ENCODE measurements around the gene PRKCA.

Gene PRKCA

GRCh38 chr17:66786107-66786506, 483.7 kb downstream of the PRKCA start:
- no peak overlapping the region for H3K27ac ChIP-seq
- TF ChIP-seq CTCF (IDR thresholded peaks at IDR 0.05) (no peak), ZFX (IDR thresholded peaks at IDR 0.05; ENCODE audit: borderline replicate concordance) (no peak)

GRCh38 chr17:66787914-66788313, 485.5 kb downstream of the PRKCA start:
- TF ChIP-seq ZFX (IDR thresholded peaks at IDR 0.05; ENCODE audit: borderline replicate concordance) (no peak), CTCF (IDR thresholded peaks at IDR 0.05) (no peak)
- no peak overlapping the region for H3K27ac ChIP-seq

GRCh38 chr17:66789093-66789492, 486.7 kb downstream of the PRKCA start:
- H3K27ac ChIP-seq = no peak overlapping the region
- TF ChIP-seq ZFX (IDR thresholded peaks at IDR 0.05; ENCODE audit: borderline replicate concordance) (no peak), CTCF (IDR thresholded peaks at IDR 0.05) (no peak)

GRCh38 chr17:66789961-66790437, 487.6 kb downstream of the PRKCA start:
- no peak overlapping the region for H3K27ac ChIP-seq
- no peak for TF ChIP-seq ZFX (IDR thresholded peaks at IDR 0.05; ENCODE audit: borderline replicate concordance)
- no peak for TF ChIP-seq CTCF (IDR thresholded peaks at IDR 0.05)

GRCh38 chr17:66790501-66791061, 488.2 kb downstream of the PRKCA start:
- TF ChIP-seq ZFX (IDR thresholded peaks at IDR 0.05; ENCODE audit: borderline replicate concordance) (no peak), CTCF (IDR thresholded peaks at IDR 0.05) (no peak)
- no peak overlapping the region for H3K27ac ChIP-seq

GRCh38 chr17:66791347-66791746, 488.9 kb downstream of the PRKCA start:
- no peak for TF ChIP-seq ZFX (IDR thresholded peaks at IDR 0.05; ENCODE audit: borderline replicate concordance)
- TF ChIP-seq CTCF (IDR thresholded peaks at IDR 0.05) = no peak

GRCh38 chr17:66793814-66794213, 491.4 kb downstream of the PRKCA start:
- no peak for TF ChIP-seq CTCF (IDR thresholded peaks at IDR 0.05)
- no peak for TF ChIP-seq ZFX (IDR thresholded peaks at IDR 0.05; ENCODE audit: borderline replicate concordance)
- no peak overlapping the region for H3K27ac ChIP-seq

More at GRCh38 chr17:66791347-66791746, 488.9 kb downstream of the PRKCA start:
- no peak overlapping the region for H3K27ac ChIP-seq
